NOMO-1 treated with dmso at 0.1 percent for 144 hours (cell line): ENCODE data around the gene MAPKAP1.
"Not testable (repeated sequence)": the region's sequence is repeated elsewhere in the genome, so short reads cannot be mapped to it uniquely, and the experiment has no call there.

ENCODE experiments used
- DNase-seq: peaks from one replicate; lab custom pipeline; 2025; ENCODE audit not compliant: unreplicated experiment; lab: John Stamatoyannopoulos, UW

The MAPKAP1 gene

GRCh38 chr9:125732562-125732961, 25.6 kb upstream of the MAPKAP1 start:
- DNase-seq, result no peak

DNA sequence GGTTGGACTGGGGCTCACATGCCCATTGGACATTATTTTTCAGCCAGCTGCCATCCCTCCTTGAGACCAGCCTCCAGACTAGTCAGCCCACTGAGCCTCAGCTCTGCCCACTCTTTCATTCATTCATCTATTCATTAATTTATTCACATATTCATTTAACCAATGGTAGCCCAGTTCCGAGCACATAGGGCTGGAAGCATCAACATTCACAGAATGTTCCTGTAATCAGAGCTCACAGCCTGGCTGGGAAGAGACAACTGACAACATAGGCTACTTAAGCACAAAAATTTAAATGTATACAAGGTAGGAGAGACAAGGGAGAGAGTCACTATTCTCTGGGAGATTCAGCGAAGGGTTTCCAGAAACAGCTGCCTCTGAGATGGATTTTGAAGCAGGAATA, 23.2 kb upstream of the MAPKAP1 start:
- DNase-seq, result no peak

GRCh38 chr9:125726456-125727132, 19.6 kb upstream of the MAPKAP1 start:
- DNase-seq, result no peak

GRCh38 chr9:125707472-125707804, 430 bp upstream of the MAPKAP1 start:
- no peak for DNase-seq

DNA sequence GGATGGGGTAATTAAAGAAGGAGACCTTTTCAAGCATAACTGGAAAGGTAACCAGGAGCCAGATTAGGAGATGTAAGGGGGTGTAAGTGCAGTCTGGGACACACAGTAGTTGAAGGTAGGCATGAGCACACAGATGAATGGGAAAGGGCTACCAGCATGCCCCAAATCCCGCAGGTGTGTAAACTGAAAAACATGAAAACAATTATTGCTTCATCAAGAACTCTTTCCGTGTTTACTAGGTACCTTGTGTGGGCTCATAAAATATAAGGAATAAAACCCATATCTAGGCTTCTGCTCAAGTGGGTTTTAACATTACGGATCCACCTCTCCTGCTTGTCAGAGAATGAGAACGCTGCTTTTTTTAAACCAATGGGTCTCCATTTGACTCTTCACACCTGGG, 1.1 kb downstream of the MAPKAP1 start:
- no peak for DNase-seq

- no peak for DNase-seq
Observed at GRCh38 chr9:125703662-125704061, 3.3 kb downstream of the MAPKAP1 start.

DNA sequence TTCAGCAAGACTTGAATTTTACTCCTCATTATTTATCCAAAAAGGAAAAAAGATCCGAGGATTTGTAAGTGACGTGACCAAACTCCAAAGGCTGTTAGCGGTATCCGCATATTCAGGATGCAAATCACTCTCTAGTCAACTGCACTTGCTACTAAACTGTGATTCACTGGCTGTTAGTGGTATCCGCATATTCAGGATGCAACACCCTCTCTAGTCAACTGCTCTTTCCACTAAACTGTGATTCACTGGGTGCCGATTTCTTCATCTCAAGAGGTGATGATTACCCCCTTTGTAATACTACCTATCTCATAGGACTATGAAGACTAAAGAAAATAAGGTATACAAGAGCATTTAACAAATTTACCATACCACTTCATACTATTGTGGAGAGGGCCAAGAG, 5.7 kb downstream of the MAPKAP1 start:
- no peak for DNase-seq

- no peak for DNase-seq
Observed at GRCh38 chr9:125700791-125701190, 6.2 kb downstream of the MAPKAP1 start.

GRCh38 chr9:125699870-125700269, 7.1 kb downstream of the MAPKAP1 start:
- no peak for DNase-seq

DNA sequence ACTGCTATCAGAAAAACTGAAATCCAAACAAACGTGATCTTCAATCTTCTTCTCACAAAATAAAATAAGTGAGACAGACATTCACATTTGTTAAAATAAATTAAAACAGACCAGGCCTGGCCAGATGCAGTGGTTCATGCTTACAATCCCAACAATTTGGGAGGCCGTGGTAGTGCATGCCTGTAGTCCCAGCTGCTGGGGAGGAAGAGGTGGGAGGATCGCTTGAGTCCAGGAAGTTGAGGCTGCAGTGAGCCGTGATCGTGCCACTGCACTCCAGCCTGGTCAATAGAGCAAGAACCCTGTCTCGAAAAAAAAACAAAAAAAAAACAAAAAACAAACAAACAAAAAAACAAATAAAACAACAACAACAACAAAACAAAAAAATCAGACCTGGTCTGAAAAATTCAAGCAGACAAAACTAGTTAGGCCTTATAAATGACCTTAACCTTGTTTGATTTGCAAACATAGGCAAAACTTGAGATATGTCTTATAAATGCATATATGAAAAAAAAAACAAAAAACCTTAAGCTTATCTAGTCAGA, 10.8 kb downstream of the MAPKAP1 start:
- no peak for DNase-seq

- not testable (repeated sequence) for DNase-seq
Observed at GRCh38 chr9:125695548-125695947, 11.5 kb downstream of the MAPKAP1 start.

GRCh38 chr9:125694478-125694877, 12.5 kb downstream of the MAPKAP1 start:
- no peak for DNase-seq

- DNase-seq, result not testable (repeated sequence)
Observed at GRCh38 chr9:125693492-125693891, 13.5 kb downstream of the MAPKAP1 start.

GRCh38 chr9:125691869-125692268, 15.1 kb downstream of the MAPKAP1 start:
- no peak for DNase-seq

- DNase-seq, result peak; percentile 49
Observed at GRCh38 chr9:125690679-125691078, 16.3 kb downstream of the MAPKAP1 start.

DNA sequence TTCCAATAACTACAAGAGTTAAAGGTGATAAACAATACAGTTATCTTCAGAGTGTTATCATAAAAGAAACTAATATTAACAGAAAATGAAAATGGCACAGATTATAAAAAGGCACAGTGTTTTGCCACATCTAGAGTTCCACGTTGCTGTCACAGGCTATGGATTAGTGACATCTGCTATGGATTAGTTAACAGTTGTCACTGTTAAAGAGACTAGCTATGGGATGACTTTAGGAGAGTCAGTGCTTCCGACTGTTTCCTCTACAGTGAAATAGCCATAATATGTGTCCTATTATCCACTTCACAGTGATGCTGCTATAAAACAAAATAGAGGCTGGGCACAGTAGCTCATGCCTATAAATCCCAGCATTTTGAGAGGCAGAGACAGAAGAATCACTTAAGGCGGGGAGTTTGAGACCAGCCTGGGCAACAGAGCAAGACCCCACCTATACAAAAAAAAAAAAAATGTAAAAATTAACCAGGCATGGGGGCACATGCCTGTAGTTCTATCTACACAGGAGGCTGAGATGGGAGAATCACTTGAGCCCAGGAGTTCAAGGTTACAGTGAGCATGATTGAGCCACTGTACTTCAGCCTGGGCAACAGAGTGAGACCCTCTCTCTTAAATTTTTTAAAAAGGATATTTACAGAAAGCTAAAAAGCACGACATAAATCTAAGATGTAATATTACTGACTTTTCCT, 19.7 kb downstream of the MAPKAP1 start:
- no peak for DNase-seq

DNA sequence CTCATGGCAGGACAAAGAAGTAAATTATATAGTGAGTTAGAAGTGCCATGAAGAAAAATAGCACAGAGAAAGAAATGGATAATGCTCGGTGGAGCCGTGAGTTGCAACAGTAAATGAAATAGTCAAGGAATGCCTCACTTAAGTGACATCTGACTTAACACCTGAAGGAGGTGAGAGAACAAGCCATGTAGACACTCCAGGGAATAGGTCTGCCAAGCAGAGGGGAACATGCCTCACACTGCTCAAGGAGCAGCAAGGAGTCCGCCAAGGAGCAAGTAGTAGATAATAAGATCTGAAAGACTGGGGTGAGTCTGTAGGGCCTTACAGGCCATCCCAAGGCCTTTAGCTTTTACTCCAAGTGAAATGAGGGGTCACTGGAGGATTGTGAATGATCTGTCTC, 21.8 kb downstream of the MAPKAP1 start:
- no peak for DNase-seq

DNA sequence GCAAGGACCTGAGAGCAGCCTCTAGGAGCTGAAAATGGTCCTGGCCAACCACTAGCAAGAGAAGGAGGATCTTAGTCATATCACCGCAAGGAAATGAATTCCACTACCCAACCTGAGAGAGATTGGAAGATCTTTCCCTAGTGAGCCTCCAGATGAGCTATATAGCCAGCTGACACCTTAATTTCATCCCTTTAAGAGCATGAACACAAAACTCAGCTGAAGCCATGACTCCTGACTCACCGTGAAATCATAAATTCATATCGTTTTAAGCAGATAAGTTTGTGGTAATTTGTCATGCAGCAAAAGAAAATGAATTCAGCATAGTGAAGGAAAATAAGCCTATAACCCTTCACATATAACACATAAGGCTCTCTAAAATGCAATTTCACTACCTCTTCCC, 23.5 kb downstream of the MAPKAP1 start:
- DNase-seq, result no peak

DNA sequence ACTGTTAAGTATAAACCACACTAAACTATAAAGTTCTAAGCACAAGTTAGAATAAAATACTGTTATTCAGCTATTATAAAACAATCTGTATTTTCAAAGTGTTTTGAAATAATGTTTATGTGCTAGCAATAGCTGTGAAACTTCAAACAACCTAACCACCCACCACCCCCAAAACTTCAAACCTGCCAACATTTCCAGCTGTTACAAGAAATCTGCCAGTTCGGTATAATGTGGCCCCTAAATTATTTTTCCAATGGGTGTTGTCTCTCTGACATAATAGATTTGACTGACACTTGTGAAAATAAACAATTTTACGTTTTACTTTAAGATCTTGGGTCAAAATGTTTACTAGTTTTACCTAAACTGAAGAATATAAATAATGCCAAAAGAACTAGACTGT, 24.7 kb downstream of the MAPKAP1 start:
- DNase-seq, result no peak

GRCh38 chr9:125681657-125682056, 25.4 kb downstream of the MAPKAP1 start:
- no peak for DNase-seq

DNA sequence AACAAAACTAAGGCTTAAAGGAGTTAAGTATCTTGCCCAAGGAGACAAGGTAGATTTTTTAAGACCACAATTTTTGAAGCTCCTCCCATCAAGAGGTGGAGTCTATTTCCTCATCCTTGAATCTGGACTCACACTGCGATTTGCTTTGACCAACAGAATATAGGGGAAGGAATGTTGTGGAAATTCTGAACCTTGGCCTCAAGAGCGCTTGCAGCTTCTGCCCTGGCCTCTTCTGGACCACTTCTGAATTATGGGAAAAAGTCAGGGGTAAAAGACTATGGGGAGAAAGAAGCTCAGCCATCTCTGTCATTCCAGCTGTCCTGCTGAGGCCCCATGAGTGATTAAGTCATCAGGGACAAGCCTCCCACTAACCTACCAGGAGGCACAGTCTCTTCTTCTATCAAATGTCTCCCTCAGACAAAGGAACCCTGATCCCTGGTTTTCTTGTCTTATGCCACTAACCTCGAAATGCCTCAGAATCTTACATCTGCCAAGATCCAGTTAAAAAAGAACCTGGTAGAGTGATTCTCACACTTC, 25.9 kb downstream of the MAPKAP1 start:
- DNase-seq, result no peak

DNA sequence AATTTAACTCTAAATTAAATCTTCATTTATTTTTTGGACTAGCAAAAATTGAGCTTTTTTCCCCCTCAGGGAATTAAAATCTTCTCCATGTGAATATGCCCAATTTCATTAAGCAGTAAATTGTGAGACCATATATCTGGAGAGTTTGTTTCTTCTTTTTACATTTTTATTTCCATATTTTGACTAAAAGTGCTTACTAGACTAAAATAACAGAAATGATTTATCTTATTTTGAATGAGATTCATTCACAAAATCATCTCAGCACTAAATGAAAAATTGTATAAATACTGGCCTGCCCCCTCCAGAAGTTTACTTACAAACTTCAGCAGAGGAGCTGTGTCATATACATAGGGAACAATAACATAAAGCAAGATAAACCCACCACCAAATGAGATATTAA, 26.6 kb downstream of the MAPKAP1 start:
- no peak for DNase-seq
